ENCODE data around the gene FAM90A1.
"Not testable (repeated sequence)": the region's sequence is repeated elsewhere in the genome, so short reads cannot be mapped to it uniquely, and the experiment has no call there.

- TF ChIP-seq, protein P1, sequence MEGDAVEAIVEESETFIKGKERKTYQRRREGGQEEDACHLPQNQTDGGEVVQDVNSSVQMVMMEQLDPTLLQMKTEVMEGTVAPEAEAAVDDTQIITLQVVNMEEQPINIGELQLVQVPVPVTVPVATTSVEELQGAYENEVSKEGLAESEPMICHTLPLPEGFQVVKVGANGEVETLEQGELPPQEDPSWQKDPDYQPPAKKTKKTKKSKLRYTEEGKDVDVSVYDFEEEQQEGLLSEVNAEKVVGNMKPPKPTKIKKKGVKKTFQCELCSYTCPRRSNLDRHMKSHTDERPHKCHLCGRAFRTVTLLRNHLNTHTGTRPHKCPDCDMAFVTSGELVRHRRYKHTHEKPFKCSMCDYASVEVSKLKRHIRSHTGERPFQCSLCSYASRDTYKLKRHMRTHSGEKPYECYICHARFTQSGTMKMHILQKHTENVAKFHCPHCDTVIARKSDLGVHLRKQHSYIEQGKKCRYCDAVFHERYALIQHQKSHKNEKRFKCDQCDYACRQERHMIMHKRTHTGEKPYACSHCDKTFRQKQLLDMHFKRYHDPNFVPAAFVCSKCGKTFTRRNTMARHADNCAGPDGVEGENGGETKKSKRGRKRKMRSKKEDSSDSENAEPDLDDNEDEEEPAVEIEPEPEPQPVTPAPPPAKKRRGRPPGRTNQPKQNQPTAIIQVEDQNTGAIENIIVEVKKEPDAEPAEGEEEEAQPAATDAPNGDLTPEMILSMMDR (conservative IDR thresholded peaks at IDR 0.05; ENCODE audit: low read depth, low read length) = not testable (repeated sequence)
- TF ChIP-seq EZH2 (IDR thresholded peaks at IDR 0.05; ENCODE audit: borderline replicate concordance, low read depth, low read length, poor library complexity, severe bottlenecking) = not testable (repeated sequence)
Observed at GRCh38 chr12:8227732-8228077, 287 bp upstream of the FAM90A1 start.

All from A673 (cell line).